Uterus (tissue), 2 donors: ENCODE measurements around the gene AKAP17A.
A peak's percentile ranks its signal among the peaks of the same experiment; 100 is the strongest.

Source experiments
- CTCF ChIP-seq, 4 experiments: fragments of 200-600 bp in 2 of 4; fragments of 450-650 bp in 2 of 4; sonication (generic) in 2 of 4; IDR thresholded peaks; one replicate each; pipeline ENCODE4 v1.5.1; 2016 to 2019; ENCODE audit warnings: antibody characterized with exemption in 4 of 4, mild to moderate bottlenecking in 2 of 4, moderate library complexity in 1 of 4
- POLR2A ChIP-seq, 2 donors: fragments of 450-650 bp; IDR thresholded peaks; one replicate each; pipeline ENCODE4 v1.6.1; 2016; ENCODE audit warnings: antibody characterized with exemption in 2 of 2, mild to moderate bottlenecking in 1 of 2, moderate library complexity in 1 of 2

- TF ChIP-seq CTCF (IDR thresholded peaks at IDR 0.05): peak; percentile 17 to 37 (median 28)
- TF ChIP-seq POLR2A (IDR thresholded peaks at IDR 0.05): peak; percentile 66 to 86
These were observed at the start of gene AKAP17A for GRCh38 chrX:1591102-1591862.
